HUDEP-2 (cell line): ENCODE data around the gene MLC1.

ENCODE experiments used
- DNase-seq, 76 experiments: peaks; one replicate each; lab custom pipeline; 2025; ENCODE audit not compliant: unreplicated experiment in 76 of 76; lab: John Stamatoyannopoulos, UW

Gene MLC1

GRCh38 chr22:50059881-50060262 is 25.4 kb downstream of the MLC1 start:
- no peak for DNase-seq

- peak in 8 of 76 experiments; percentile 6 to 40 (median 20) for DNase-seq
Measured at GRCh38 chr22:50058906-50059880, 26.0 kb downstream of the MLC1 start.

DNA sequence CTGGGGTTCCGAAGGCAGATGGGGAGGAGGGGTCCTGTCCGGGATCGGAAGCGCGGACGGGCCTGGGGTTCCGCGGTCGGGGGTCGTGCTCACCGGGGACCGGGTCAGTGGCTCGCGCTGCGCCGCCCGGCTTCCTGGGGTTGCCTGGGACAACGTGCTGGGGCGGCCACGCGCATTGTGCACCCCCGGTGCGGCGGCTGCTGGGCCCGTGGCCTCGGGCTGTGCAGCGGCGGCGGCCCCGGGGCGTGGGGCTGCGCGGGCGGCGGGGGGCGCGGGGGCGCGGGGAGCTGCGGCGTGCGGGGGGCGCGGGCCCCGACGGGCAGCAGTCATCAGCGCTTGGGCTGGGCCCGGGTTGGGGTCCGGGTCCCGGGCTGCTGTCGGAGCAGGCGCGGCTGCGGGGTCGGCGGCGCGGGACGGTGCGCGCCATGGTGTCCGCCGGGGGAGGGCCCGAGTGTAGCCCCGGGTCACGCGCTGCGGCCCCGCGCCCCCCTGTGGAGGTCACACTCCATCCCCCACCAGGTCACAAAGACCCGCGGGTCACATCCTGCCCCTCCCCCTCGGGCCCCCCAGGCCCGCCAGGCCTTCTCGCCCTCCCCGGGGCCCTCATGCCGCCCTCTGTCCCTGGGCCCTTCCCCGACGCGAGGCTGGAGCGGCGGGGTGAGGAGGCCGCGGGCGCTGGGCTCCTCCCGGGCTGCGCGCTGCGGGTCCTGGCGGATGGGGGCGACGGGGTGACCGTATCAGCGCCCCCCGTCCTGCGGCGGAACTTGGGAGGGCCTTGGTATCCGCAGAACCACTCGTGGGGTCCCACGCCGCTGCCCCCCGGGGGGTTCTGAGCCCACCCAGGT is 26.9 kb downstream of the MLC1 start, which contains the start of gene TTLL8:
TTLL8 (minus strand) TSS at position 238 of the 845 bp plus-strand sequence.
- no peak for DNase-seq

GRCh38 chr22:50057278-50058060 is 27.8 kb downstream of the MLC1 start:
- no peak for DNase-seq

DNA sequence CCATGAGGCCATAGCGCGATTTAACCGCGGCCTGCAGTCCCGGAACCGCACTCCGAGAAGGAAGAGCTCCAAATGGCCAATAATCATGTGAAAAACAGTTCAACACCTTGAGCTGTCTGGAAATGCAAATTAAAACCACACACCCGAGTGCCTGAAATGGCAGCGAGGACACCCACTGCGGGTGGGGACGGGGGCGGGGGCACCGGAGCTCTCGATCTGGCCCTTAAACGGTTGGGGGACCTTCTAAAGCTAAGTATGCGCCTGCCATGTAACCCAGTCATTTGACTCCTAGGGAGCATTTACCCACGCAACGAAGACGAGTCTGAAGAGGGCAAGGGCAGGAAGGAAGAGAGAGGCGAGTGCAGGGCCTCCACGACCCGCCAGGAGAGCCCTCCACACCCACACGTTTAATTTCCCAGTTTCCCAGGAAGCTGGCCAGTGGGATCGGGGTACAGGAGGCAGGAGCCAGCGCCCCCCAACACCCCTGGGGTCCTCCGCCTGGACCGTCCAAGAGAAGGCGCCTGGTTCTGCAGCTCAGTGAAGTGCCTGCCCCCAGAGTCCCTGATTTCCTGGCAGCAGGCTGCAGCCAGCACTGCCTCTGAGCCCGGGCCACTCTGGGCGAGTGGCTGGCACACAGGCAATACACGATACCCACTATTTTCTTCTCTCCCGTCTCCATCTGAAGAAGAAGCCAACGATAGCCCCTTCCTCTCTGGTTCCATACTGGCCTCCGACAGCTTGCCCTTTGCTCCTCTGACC is 28.8 kb downstream of the MLC1 start:
- no peak for DNase-seq

DNA sequence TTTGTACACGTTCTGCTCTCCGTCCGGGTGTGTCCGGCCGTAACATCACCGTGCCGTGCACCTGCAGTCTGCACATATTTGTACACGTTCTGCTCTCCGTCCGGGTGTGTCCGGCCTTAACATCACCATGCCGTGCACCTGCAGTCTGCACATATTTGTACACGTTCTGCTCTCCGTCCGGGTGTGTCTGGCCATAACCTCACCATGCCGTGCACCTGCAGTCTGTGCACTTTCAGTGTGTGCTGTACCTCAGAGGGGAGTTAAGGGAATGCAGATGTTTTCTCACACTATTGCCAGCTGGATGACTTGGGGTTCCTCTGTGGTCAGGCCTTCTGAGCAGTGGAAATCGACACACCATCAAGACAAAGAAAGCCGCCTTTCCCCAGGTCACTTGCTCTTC is 31.4 kb downstream of the MLC1 start:
- no peak for DNase-seq

- no peak for DNase-seq
Measured at GRCh38 chr22:50051930-50052329, 33.3 kb downstream of the MLC1 start.

GRCh38 chr22:50049299-50050195 is 35.7 kb downstream of the MLC1 start:
- DNase-seq: no peak

- no peak for DNase-seq
Measured at GRCh38 chr22:50048836-50049235, 36.4 kb downstream of the MLC1 start.

GRCh38 chr22:50048061-50048765 is 37.0 kb downstream of the MLC1 start:
- no peak for DNase-seq

DNA sequence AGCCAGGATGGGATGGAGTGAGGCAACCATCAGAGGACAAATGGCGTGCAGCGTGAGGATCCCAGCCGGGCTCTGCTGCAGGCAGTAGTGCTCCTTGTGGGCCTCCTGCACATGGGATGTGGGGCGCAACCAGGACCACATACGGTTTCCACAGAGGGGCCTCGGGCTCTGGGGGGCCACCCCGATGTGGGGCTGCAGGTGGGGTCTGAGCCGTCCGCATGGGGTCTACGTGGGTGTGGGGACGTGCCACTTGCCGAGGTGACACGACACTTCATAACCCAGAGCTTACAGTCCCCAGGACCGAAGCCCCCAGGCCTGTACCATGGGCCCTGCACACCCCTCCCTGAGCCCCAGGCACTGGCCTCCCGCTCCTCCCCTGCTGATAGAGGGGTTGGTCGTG is 37.9 kb downstream of the MLC1 start:
- DNase-seq: no peak

DNA sequence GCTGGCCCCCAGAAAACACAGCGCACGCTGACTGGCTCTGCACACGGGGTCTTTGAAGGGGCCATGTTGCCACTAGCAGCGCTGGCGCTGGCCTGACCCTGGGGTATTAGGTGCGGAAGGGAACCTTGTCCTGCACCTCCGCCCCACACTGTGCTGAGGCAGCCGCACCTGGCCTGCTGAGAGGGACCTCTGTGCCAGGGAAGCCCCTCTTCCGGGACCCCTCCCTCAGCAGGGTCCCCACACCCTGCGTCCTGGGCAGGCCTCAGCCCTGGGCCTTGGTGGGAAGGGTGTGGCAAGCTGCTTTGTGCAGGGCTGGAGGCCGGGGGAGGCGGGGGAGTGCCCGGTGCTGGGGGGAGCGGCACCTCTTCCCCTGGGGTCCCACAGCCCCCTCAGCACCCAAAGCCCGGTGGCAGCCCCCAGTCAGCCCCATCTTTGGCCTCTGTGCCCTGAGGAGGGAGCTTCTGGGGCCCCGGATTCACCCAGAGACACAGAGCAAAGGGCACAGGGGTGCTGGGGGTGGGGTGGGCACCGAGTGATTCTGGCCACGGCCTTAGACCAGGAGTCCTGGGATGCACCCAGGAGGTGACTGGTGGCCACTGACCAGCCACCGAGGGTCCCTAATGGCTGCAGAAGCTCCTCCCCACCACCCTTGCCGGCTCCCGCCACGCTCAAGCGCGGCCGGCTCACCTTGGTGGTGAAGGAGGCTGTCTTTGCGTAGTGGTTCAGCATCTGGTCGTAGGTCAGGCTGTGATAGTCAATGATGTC is 38.6 kb downstream of the MLC1 start:
- DNase-seq: no peak

DNA sequence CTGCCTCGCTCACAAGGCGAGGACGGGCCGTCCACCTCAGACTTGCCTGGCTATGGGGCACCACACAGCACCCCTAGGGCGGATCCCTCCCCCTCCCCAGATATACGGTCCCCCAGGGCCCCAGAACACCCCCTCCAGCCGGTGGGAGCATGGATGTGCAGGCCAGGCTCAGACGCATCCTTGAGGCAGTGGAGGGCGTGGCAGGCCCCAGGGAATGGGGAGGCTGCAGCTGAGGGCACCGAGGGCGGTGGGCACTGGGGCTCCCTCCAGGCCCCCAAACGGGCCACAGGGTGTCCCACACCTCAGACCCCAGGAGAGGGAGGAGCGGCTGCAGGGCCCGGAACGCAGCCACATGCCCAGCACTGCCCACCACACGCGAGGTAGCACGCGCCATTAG is 39.2 kb downstream of the MLC1 start:
- DNase-seq: no peak

DNA sequence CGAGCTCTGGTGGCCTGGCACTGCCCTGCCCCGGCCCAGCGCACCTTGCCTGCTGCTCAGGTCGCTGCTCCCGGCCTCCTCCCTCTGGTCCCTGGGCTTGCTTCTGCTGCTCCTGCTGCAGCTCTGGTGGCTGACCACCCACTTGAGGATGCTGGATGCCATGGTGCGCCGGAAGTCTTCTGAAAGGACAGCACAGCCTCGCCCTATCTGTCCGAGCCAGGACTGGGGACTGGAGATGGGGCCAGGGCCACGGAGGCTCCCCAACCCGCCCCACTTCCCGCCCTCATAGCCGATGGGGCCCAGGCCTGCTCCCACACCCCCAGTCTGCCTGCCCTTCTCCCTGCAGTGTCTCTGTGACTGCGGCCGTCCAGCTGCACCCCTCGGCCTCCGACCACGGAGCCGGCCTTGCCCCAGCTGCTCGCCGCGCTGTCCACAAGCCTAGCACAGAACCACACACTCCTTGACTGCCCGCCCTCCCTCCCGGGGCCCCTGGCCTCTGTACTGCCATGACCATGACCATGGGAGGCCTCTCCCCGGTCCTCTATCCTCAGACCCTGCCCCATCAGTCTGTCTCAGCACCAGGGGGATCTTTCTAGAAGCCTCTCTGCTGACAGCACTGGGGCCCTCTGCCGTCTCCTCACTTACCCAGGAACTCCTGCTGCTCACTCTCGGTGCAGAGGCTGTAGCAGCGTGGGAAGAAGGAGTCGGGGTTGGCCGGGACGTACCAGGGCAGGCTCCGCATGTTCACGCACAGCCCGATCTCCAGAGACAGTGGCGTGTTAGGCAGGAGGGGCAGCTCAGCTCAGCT is 39.8 kb downstream of the MLC1 start:
- no peak for DNase-seq

- no peak for DNase-seq
Measured at GRCh38 chr22:50044485-50045118, 40.6 kb downstream of the MLC1 start.

DNA sequence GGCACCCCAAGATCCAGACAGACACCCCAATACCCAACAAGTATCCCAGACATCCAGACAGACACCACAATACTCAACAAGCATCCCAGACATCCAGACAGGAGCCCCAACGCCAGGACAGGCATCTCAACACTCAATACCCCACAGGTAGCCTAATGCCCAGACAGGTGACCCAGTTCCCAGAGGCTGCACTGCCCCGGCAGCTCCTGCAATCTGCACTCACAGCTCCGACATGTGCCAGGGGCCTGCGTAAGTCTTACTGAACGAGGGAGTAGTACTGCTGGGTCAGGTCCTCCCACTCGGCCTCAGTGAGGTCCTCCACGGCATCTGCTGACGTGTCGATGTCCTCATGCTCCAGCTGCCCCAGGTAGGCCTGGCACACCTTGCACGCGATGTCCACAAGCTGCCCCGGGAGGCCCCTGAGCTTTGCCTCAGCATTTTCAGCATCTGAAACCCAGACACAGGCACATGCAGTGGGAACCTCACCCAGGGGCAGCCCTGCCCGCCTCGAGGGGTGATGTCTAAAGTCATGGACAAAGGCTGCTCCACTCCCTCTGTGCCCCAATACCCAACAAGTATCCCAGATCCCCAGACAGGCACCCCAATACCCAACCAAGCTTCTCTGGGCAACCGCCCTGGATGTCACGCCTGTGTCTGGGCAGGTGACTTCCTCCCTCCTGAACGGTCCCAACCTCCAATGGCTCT is 43.7 kb downstream of the MLC1 start:
- no peak for DNase-seq
